ENCODE measurements around the gene GNAI3. TPM values are rescaled to one million over a fixed set of nuclear protein-coding genes. Genes with fewer than 3 reads are reported as not detected.

Gene GNAI3
- total RNA-seq, 2 experiments from 2014 or later, result 5.1 to 5.4 TPM

DNA sequence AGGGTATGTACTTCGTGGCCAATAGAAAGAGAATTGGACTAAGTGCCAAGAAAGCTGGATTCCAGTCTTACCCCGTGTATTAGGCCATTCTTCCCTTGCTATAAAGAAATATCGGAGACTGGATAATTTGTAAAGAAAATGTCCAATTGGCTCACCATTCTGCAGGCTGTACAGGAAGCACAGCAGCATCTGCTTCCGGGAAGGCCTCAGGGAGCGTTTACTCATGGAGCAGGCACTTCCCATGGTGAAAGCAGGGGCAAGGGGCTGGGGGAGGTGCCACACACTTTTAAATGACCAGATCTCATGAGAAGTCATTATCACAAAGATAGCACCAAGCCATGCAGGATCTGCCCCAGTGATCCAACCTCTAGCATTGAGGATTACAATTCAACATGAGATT lies 31.1 kb upstream of the GNAI3 start:
- Histone ChIP-seq H3K27ac (ENCODE audit: low read depth in 1 of 2, low read length in 2 of 2) (no peak overlapping the region), H3K4me3 (ENCODE audit: low read length) (no peak overlapping the region), H3K9me3 (ENCODE audit: control insufficient read depth in 1 of 2, insufficient read depth in 1 of 2, low read length in 2 of 2) (no peaks in the 10 kb centered on the region), H3K36me3 (ENCODE audit: insufficient read depth, low read length) (no peaks in the 10 kb centered on the region), H3K27me3 (ENCODE audit: control insufficient read depth in 1 of 2, insufficient read depth in 2 of 2, low read length in 2 of 2) (no peaks in the 10 kb centered on the region), H3K4me1 (ENCODE audit: insufficient read depth, low read length) (no peaks in the 10 kb centered on the region)
- POLR2A ChIA-PET, result interaction anchor here (0.7 kb wide), 1 partner anchor 17 kb away, joined by 3 read pairs; no protein-coding TSS in a partner anchor
- H3K4me1 Mint-ChIP-seq (ENCODE audit: low read depth), result peaks cover 4% of the 10 kb centered on the region
- H3K27me3 Mint-ChIP-seq, result no peaks in the 10 kb centered on the region
- TF ChIP-seq, protein P1, sequence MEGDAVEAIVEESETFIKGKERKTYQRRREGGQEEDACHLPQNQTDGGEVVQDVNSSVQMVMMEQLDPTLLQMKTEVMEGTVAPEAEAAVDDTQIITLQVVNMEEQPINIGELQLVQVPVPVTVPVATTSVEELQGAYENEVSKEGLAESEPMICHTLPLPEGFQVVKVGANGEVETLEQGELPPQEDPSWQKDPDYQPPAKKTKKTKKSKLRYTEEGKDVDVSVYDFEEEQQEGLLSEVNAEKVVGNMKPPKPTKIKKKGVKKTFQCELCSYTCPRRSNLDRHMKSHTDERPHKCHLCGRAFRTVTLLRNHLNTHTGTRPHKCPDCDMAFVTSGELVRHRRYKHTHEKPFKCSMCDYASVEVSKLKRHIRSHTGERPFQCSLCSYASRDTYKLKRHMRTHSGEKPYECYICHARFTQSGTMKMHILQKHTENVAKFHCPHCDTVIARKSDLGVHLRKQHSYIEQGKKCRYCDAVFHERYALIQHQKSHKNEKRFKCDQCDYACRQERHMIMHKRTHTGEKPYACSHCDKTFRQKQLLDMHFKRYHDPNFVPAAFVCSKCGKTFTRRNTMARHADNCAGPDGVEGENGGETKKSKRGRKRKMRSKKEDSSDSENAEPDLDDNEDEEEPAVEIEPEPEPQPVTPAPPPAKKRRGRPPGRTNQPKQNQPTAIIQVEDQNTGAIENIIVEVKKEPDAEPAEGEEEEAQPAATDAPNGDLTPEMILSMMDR (IDR thresholded peaks at IDR 0.05), result no peak
- ATAC-seq (ENCODE audit: poor library complexity), result no peak
- CTCF ChIA-PET, result interaction anchor here (1.1 kb wide), 1 partner anchor 123 kb away, joined by 4 read pairs; no protein-coding TSS in a partner anchor
- no peak for DNase-seq
- intact Hi-C loops (cut with DNase I, micrococcal nuclease), result loop anchor here in 1 of 2 experiments (1.0 to 2.0 kb wide), 2 partner anchors 14 to 17 kb away; no protein-coding TSS in a partner anchor
- H3K9me3 Mint-ChIP-seq, result no peaks in the 10 kb centered on the region
- H3K4me3 Mint-ChIP-seq, result no peak overlapping the region
- no peaks in the 10 kb centered on the region for H3K36me3 Mint-ChIP-seq (ENCODE audit: low read depth)
- no peak overlapping the region for H3K27ac Mint-ChIP-seq

DNA sequence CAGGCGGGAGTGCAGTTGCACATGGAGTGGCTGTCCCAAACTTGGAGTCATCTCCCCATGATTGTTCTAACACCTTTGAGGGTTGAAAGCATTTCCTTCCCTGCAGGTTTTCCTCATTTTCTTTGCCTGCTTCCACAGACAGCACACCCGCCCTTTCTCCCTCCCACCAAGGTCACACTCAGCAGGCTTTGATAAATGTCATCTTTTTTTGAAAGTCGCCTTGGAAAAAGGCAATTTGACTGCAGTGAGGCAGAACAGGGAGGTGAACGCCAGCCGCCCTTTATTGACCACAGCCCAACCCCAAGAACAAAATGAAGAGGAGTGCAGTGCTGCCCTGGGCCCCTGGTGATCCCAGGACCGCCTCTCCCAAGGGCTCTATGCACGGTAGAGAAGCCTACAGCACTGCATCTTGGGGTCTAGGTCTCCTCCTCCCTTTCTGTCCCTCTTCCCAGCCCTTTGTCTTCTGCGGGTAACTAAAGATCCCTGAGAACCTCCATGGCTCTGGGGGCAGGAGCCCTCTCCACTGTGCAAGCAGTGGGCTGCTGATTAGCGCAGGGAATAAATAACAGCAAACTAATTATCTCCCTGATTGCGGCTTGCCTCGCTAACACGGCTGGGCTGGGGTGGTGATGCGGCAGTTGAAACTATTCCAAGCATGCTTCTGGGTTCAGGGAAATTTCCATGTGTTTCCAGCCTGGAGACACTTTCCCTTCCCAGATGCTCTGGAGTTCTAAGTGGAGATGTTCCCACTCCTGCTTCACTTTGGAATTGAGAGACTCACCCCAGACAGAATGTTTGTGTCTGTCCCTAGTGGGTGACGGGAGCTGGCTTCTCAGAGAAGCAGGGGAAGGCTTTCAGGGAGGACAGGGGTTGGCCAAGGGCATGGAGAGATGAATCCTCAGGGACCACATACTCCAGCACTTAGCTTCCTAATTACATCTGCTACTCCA lies 27.1 kb upstream of the GNAI3 start:
- intact Hi-C loops (cut with DNase I, micrococcal nuclease), result no loop called here
- H3K4me1 Mint-ChIP-seq (ENCODE audit: low read depth), result no peaks in the 10 kb centered on the region
- Histone ChIP-seq H3K9me3 (ENCODE audit: control insufficient read depth in 1 of 2, insufficient read depth in 1 of 2, low read length in 2 of 2) (no peaks in the 10 kb centered on the region), H3K27ac (ENCODE audit: low read depth in 1 of 2, low read length in 2 of 2) (no peak overlapping the region), H3K4me1 (ENCODE audit: insufficient read depth, low read length) (no peaks in the 10 kb centered on the region), H3K36me3 (ENCODE audit: insufficient read depth, low read length) (no peaks in the 10 kb centered on the region), H3K4me3 (ENCODE audit: low read length) (no peak overlapping the region), H3K27me3 (ENCODE audit: control insufficient read depth in 1 of 2, insufficient read depth in 2 of 2, low read length in 2 of 2) (no peaks in the 10 kb centered on the region)
- H3K9me3 Mint-ChIP-seq, result no peaks in the 10 kb centered on the region
- H3K36me3 Mint-ChIP-seq (ENCODE audit: low read depth), result no peaks in the 10 kb centered on the region
- no peak overlapping the region for H3K27ac Mint-ChIP-seq
- TF ChIP-seq, protein P1 (IDR thresholded peaks at IDR 0.05), result no peak
- POLR2A ChIA-PET, result interaction anchor here (0.9 to 1.1 kb wide), 2 partner anchors 11 to 19 kb away, joined by 3 to 4 read pairs; no protein-coding TSS in a partner anchor
- no peaks in the 10 kb centered on the region for H3K27me3 Mint-ChIP-seq
- CTCF ChIA-PET, result interaction anchor here (1.1 to 1.6 kb wide), 2 partner anchors 21 to 119 kb away, joined by 3 to 4 read pairs; no protein-coding TSS in a partner anchor
- no peak overlapping the region for H3K4me3 Mint-ChIP-seq
- ATAC-seq (ENCODE audit: poor library complexity), result no peak
- no peak for DNase-seq

DNA sequence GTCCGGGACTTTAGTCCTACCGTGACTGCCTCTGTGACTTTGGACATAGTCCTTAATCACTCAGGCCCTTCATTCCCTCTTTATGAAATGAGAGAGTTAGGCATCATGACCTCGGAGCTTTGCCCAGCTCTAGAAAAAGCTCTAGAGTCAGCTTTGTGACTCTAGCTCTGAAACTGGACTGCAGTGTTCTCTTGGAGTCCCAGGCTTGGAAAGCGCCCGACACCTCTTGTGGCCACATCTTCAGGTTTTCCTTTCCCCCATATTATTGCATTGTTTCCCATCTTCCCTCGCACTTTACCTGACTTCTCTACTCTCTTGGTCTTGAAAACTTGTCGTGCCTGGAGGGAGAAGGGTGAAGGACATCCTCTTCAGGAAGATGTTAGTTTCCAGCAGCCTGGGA lies 26.4 kb upstream of the GNAI3 start:
- TF ChIP-seq, protein P1 (IDR thresholded peaks at IDR 0.05), result no peak
- Histone ChIP-seq H3K27ac (ENCODE audit: low read depth in 1 of 2, low read length in 2 of 2) (no peak overlapping the region), H3K36me3 (ENCODE audit: insufficient read depth, low read length) (no peaks in the 10 kb centered on the region), H3K4me3 (ENCODE audit: low read length) (no peak overlapping the region), H3K27me3 (ENCODE audit: control insufficient read depth in 1 of 2, insufficient read depth in 2 of 2, low read length in 2 of 2) (no peaks in the 10 kb centered on the region), H3K9me3 (ENCODE audit: control insufficient read depth in 1 of 2, insufficient read depth in 1 of 2, low read length in 2 of 2) (no peaks in the 10 kb centered on the region), H3K4me1 (ENCODE audit: insufficient read depth, low read length) (no peaks in the 10 kb centered on the region)
- DNase-seq (no peak), ATAC-seq (ENCODE audit: poor library complexity) (no peak)
- Mint-ChIP-seq H3K4me3 (no peak overlapping the region), H3K9me3 (no peaks in the 10 kb centered on the region), H3K27me3 (no peaks in the 10 kb centered on the region), H3K27ac (no peak overlapping the region), H3K4me1 (ENCODE audit: low read depth) (no peaks in the 10 kb centered on the region), H3K36me3 (ENCODE audit: low read depth) (no peaks in the 10 kb centered on the region)
- CTCF ChIA-PET, result interaction anchor here (1.6 to 1.7 kb wide), 2 partner anchors 10 to 22 kb away, joined by 3 to 4 read pairs; no protein-coding TSS in a partner anchor
- intact Hi-C loops (cut with DNase I, micrococcal nuclease), result no loop called here
- POLR2A ChIA-PET, result interaction anchor here (0.9 kb wide), 1 partner anchor 20 kb away, joined by 3 read pairs; no protein-coding TSS in a partner anchor
